Measurements from ENCODE around the gene CDKN1B.

The CDKN1B gene

GRCh38 chr12:12725086-12725955 lies 8.2 kb downstream of the CDKN1B start:
- peak overlapping the region; percentile 99 for H3K27ac ChIP-seq
- no peak for TF ChIP-seq CTCF (conservative IDR thresholded peaks at IDR 0.05)

- H3K27ac ChIP-seq, result peak overlapping the region; percentile 99
- no peak for TF ChIP-seq CTCF (conservative IDR thresholded peaks at IDR 0.05)
These were observed 8.9 kb downstream of the CDKN1B start for GRCh38 chr12:12725956-12726554.

GRCh38 chr12:12726555-12727093 lies 9.5 kb downstream of the CDKN1B start:
- peak overlapping the region; percentile 99 for H3K27ac ChIP-seq
- TF ChIP-seq CTCF (conservative IDR thresholded peaks at IDR 0.05), result no peak

- no peak for TF ChIP-seq CTCF (conservative IDR thresholded peaks at IDR 0.05)
- no peak overlapping the region for H3K27ac ChIP-seq
These were observed 14.0 kb downstream of the CDKN1B start for GRCh38 chr12:12731178-12731577.

- H3K27ac ChIP-seq, result no peak overlapping the region
- no peak for TF ChIP-seq CTCF (conservative IDR thresholded peaks at IDR 0.05)
These were observed 14.6 kb downstream of the CDKN1B start for GRCh38 chr12:12731785-12732184.

GRCh38 chr12:12733118-12733517 lies 15.9 kb downstream of the CDKN1B start:
- no peak overlapping the region for H3K27ac ChIP-seq
- no peak for TF ChIP-seq CTCF (conservative IDR thresholded peaks at IDR 0.05)

- TF ChIP-seq CTCF (conservative IDR thresholded peaks at IDR 0.05), result no peak
- no peak overlapping the region for H3K27ac ChIP-seq
These were observed 16.9 kb downstream of the CDKN1B start for GRCh38 chr12:12734054-12734453.

Data from VCaP (cell line).